GM21515 (cell line): ENCODE results near the gene C19orf53.
"Not testable (repeated sequence)": the region's sequence is repeated elsewhere in the genome, so short reads cannot be mapped to it uniquely, and the experiment has no call there.

Experiments
- ATAC-seq: cut with Tn5 transposase; IDR thresholded peaks from one replicate; pipeline ENCODE4 v1.9.1; 2021; ENCODE audit not compliant: unreplicated experiment

C19orf53 gene

GRCh38 chr19:13763265-13763664, 11.0 kb upstream of the C19orf53 start:
- ATAC-seq = no peak

- ATAC-seq = no peak
Observed at GRCh38 chr19:13764101-13764807, 10.0 kb upstream of the C19orf53 start, which contains the start of gene MRI1. TSS of gene MRI1 (plus strand) at chr19:13764522. CDS start at chr19:13764589, 67 bp downstream.

- no peak for ATAC-seq
Observed at GRCh38 chr19:13764821-13765394, 9.3 kb upstream of the C19orf53 start.

- no peak for ATAC-seq
Observed at GRCh38 chr19:13765395-13766094, 8.7 kb upstream of the C19orf53 start.

- ATAC-seq = no peak
Observed at GRCh38 chr19:13766095-13766481, 8.2 kb upstream of the C19orf53 start.

- no peak for ATAC-seq
Observed at GRCh38 chr19:13768510-13768909, 5.7 kb upstream of the C19orf53 start.

GRCh38 chr19:13770013-13770635, 4.1 kb upstream of the C19orf53 start:
- no peak for ATAC-seq

- no peak for ATAC-seq
Observed at GRCh38 chr19:13778398-13778797, 4.1 kb downstream of the C19orf53 start.

- ATAC-seq = no peak
Observed at GRCh38 chr19:13778847-13779246, 4.6 kb downstream of the C19orf53 start.

- ATAC-seq = not testable (repeated sequence)
Observed at GRCh38 chr19:13779794-13780193, 5.5 kb downstream of the C19orf53 start.

GRCh38 chr19:13781547-13781946, 7.3 kb downstream of the C19orf53 start:
- ATAC-seq = no peak

- no peak for ATAC-seq
Observed at GRCh38 chr19:13782537-13782936, 8.3 kb downstream of the C19orf53 start.

GRCh38 chr19:13783565-13784500, 9.6 kb downstream of the C19orf53 start:
- ATAC-seq = no peak

GRCh38 chr19:13784731-13785452, 10.6 kb downstream of the C19orf53 start:
- no peak for ATAC-seq

- no peak for ATAC-seq
Observed at GRCh38 chr19:13788991-13789390, 14.7 kb downstream of the C19orf53 start.

- ATAC-seq = no peak
Observed at GRCh38 chr19:13790354-13790753, 16.1 kb downstream of the C19orf53 start.

GRCh38 chr19:13793317-13793716, 19.1 kb downstream of the C19orf53 start:
- ATAC-seq = not testable (repeated sequence)

- ATAC-seq = no peak
Observed at GRCh38 chr19:13794398-13794756, 20.1 kb downstream of the C19orf53 start.

GRCh38 chr19:13794757-13795589, 20.7 kb downstream of the C19orf53 start, which contains the start of gene ZSWIM4:
TSS of gene ZSWIM4 (plus strand) at chr19:13795443. CDS start at chr19:13795649, 206 bp downstream.
- ATAC-seq = peak; percentile 91
